Neural cell (in vitro differentiated cells): ENCODE data around the gene MTMR12. TPM values are rescaled to one million over a fixed set of nuclear protein-coding genes. Genes with fewer than 3 reads are reported as not detected.

Experiments
- H2AFZ ChIP-seq: fragments of 200-600, 300-800 bp; sonication (generic), shearing (Covaris generic); 2 replicates; pipeline ENCODE4 v1.6.0; 2014; ENCODE audit warnings: low read depth, mild to moderate bottlenecking, antibody characterized with exemption, low read length, moderate library complexity
- H3F3A ChIP-seq: fragments of 200-600 bp; shearing (Covaris generic); 2 replicates; pipeline ENCODE4 v1.6.1; 2016; ENCODE audit warnings: mild to moderate bottlenecking, moderate library complexity, mixed read lengths, antibody characterized with exemption, low read length; ENCODE audit not compliant: insufficient read depth, poor library complexity, severe bottlenecking
- H3K27ac ChIP-seq: fragments of 200-600, 300-800 bp; sonication (generic), shearing (Covaris generic); 2 replicates; pipeline ENCODE4 v1.5.1; 2014; ENCODE audit warnings: mild to moderate bottlenecking, low read length, moderate library complexity
- H3K27me3 ChIP-seq: fragments of 300-800, 200-600 bp; sonication (generic), shearing (Covaris generic); 2 replicates; pipeline ENCODE4 v1.6.0; 2014; ENCODE audit warnings: mild to moderate bottlenecking, low read depth, low read length, moderate library complexity; ENCODE audit not compliant: insufficient read depth
- H3K36me3 ChIP-seq: fragments of 300-800, 200-600 bp; sonication (generic), shearing (Covaris generic); 2 replicates; pipeline ENCODE4 v1.5.1; 2014; ENCODE audit warnings: mild to moderate bottlenecking, antibody characterized with exemption, low read length, moderate library complexity; ENCODE audit not compliant: insufficient read depth
- H3K4me2 ChIP-seq: fragments of 300-800, 200-600 bp; sonication (generic), shearing (Covaris generic); 2 replicates; pipeline ENCODE4 v1.6.0; 2014; ENCODE audit warnings: mild to moderate bottlenecking, low read length
- H3K4me3 ChIP-seq: fragments of 300-800, 200-600 bp; sonication (generic), shearing (Covaris generic); 2 replicates; pipeline ENCODE4 v1.5.1; 2014; ENCODE audit warnings: mild to moderate bottlenecking, low read length, moderate library complexity
- H3K79me2 ChIP-seq: fragments of 200-600 bp; shearing (Covaris generic); replicated peaks from 2 replicates; pipeline ENCODE4 v1.6.0; 2014; ENCODE audit warnings: mild to moderate bottlenecking, low read length, moderate library complexity; ENCODE audit not compliant: insufficient read depth
- H3K9ac ChIP-seq: fragments of 300-800, 200-600 bp; sonication (generic), shearing (Covaris generic); 2 replicates; pipeline ENCODE4 v1.6.1; 2016; ENCODE audit warnings: mild to moderate bottlenecking, low read length, mixed read lengths
- H3K9me2 ChIP-seq: fragments of 200-600 bp; shearing (Covaris generic); 2 replicates; pipeline ENCODE4 v1.6.1; 2016; ENCODE audit warnings: mild to moderate bottlenecking, low read length, mixed read lengths; ENCODE audit not compliant: insufficient read depth
- H3K9me3 ChIP-seq: fragments of 200-600, 300-800 bp; sonication (generic), shearing (Covaris generic); 2 replicates; pipeline ENCODE4 v1.6.1; 2016; ENCODE audit warnings: mild to moderate bottlenecking, mixed run types, low read length, moderate library complexity, mixed read lengths
- H4K20me1 ChIP-seq: fragments of 200-600 bp; shearing (Covaris generic); 2 replicates; pipeline ENCODE4 v1.6.1; 2016; ENCODE audit warnings: mild to moderate bottlenecking, mixed run types; ENCODE audit not compliant: insufficient read depth
- CTCF ChIP-seq: fragments of 450-650 bp; IDR thresholded peaks from 2 replicates; pipeline ENCODE4 v1.5.1; 2014; ENCODE audit warnings: antibody characterized with exemption, mild to moderate bottlenecking, moderate library complexity; ENCODE audit not compliant: poor library complexity, severe bottlenecking
- EP300 ChIP-seq: fragments of 450-650 bp; conservative IDR thresholded peaks from 2 replicates; pipeline ENCODE4 v1.6.1; 2014; ENCODE audit warnings: antibody characterized with exemption, mild to moderate bottlenecking, moderate library complexity; ENCODE audit not compliant: poor library complexity, severe bottlenecking
- EZH2 ChIP-seq: fragments of 200-600, 300-800 bp; shearing (Covaris generic), sonication (generic); IDR thresholded peaks from 2 replicates; pipeline ENCODE4 v1.6.1; 2014; ENCODE audit warnings: antibody characterized with exemption, low read length, borderline replicate concordance, mild to moderate bottlenecking; ENCODE audit not compliant: insufficient read depth, poor library complexity, severe bottlenecking
- MXI1 ChIP-seq: fragments of 450-650 bp; conservative IDR thresholded peaks from 2 replicates; pipeline ENCODE4 v1.6.1; 2014; ENCODE audit warnings: antibody characterized with exemption, mild to moderate bottlenecking; ENCODE audit not compliant: poor library complexity, severe bottlenecking
- POLR2AphosphoS5 ChIP-seq: IDR thresholded peaks from 2 replicates; pipeline ENCODE4 v1.6.1; 2012
- RAD21 ChIP-seq: fragments of 450-650 bp; conservative IDR thresholded peaks from 2 replicates; pipeline ENCODE4 v1.6.1; 2014; ENCODE audit warnings: antibody characterized with exemption, mild to moderate bottlenecking, moderate library complexity
- REST ChIP-seq: IDR thresholded peaks from 2 replicates; pipeline ENCODE4 v1.6.1; 2012; ENCODE audit warnings: borderline replicate concordance
- SMC3 ChIP-seq: fragments of 450-650 bp; conservative IDR thresholded peaks from 2 replicates; pipeline ENCODE4 v1.6.1; 2014; ENCODE audit warnings: antibody characterized with exemption, mild to moderate bottlenecking, moderate library complexity; ENCODE audit not compliant: poor library complexity
- TAF1 ChIP-seq: IDR thresholded peaks from 2 replicates; pipeline ENCODE4 v1.6.1; 2012; ENCODE audit warnings: low read depth
- polyA plus RNA-seq: library from polyadenylated mRNA; depleted of rRNA; stranded (reverse); fragments of >200 nt; gene quantifications from 2 replicates; pipeline ENCODE4 v1.2.3, GENCODE V29; 2014

The MTMR12 gene
- polyA plus RNA-seq, 1 donor from 2014 or later: 13.5 TPM

- Histone ChIP-seq H3K27ac (no peak overlapping the region), H3K4me2 (no peak overlapping the region), H4K20me1 (no peaks in the 10 kb centered on the region), H2AFZ (no peak overlapping the region), H3K27me3 (no peaks in the 10 kb centered on the region), H3F3A (no peaks in the 10 kb centered on the region), H3K9me3 (no peaks in the 10 kb centered on the region), H3K9me2 (no peaks in the 10 kb centered on the region), H3K36me3 (peaks cover 23% of the 10 kb centered on the region), H3K9ac (no peak overlapping the region), H3K79me2 (no peaks in the 10 kb centered on the region), H3K4me3 (no peak overlapping the region)
- no peak for TF ChIP-seq POLR2AphosphoS5
- no peak for TF ChIP-seq EZH2
- no peak for TF ChIP-seq TAF1
These were observed 53.7 kb downstream of the MTMR12 start for GRCh38 chr5:32259033-32259432.

- H2AFZ ChIP-seq: no peak overlapping the region
- H3K9ac ChIP-seq: no peak overlapping the region
- H3K27me3 ChIP-seq: no peaks in the 10 kb centered on the region
- no peaks in the 10 kb centered on the region for H3K79me2 ChIP-seq
- H3F3A ChIP-seq: no peaks in the 10 kb centered on the region
- peaks cover 29% of the 10 kb centered on the region for H3K36me3 ChIP-seq
- H3K9me2 ChIP-seq: no peaks in the 10 kb centered on the region
- H4K20me1 ChIP-seq: no peaks in the 10 kb centered on the region
- no peak overlapping the region for H3K4me2 ChIP-seq
- no peak overlapping the region for H3K27ac ChIP-seq
- TF ChIP-seq TAF1: no peak
- no peak for TF ChIP-seq REST
- H3K9me3 ChIP-seq: no peaks in the 10 kb centered on the region
- H3K4me3 ChIP-seq: no peak overlapping the region
These were observed 54.3 kb downstream of the MTMR12 start for GRCh38 chr5:32258424-32258823.

- Histone ChIP-seq H3K79me2 (no peaks in the 10 kb centered on the region), H3K27ac (no peak overlapping the region), H3K9me2 (no peaks in the 10 kb centered on the region), H4K20me1 (no peaks in the 10 kb centered on the region), H3K4me3 (no peak overlapping the region), H3K4me2 (no peak overlapping the region), H2AFZ (no peak overlapping the region), H3K9ac (no peak overlapping the region), H3F3A (no peaks in the 10 kb centered on the region), H3K27me3 (no peaks in the 10 kb centered on the region), H3K9me3 (no peaks in the 10 kb centered on the region), H3K36me3 (peaks cover 35% of the 10 kb centered on the region)
- TF ChIP-seq POLR2AphosphoS5 (no peak), RAD21 (no peak), MXI1 (no peak), EZH2 (no peak), REST (no peak), CTCF (no peak), TAF1 (no peak), SMC3 (no peak), EP300 (no peak)
These were observed 57.2 kb downstream of the MTMR12 start for GRCh38 chr5:32255540-32255900.
